Smooth muscle cell (in vitro differentiated cells): ENCODE results near the gene TNRC6A. TPM values are rescaled to one million over a fixed set of nuclear protein-coding genes. Genes with fewer than 3 reads are reported as not detected.

Source experiments
- DNase-seq: peaks from one replicate; lab custom pipeline; 2025; ENCODE audit not compliant: unreplicated experiment; lab: John Stamatoyannopoulos, UW
- H2AFZ ChIP-seq: fragments of 200-600 bp; sonication (generic); 2 replicates; pipeline ENCODE4 v1.6.0; 2016; ENCODE audit warnings: antibody characterized with exemption, low read depth, mild to moderate bottlenecking
- H3F3A ChIP-seq: fragments of 200-600 bp; sonication (generic); 2 replicates; pipeline ENCODE4 v1.6.0; 2017; ENCODE audit warnings: antibody characterized with exemption, low read depth
- H3K27ac ChIP-seq: fragments of 200-600 bp; sonication (generic); 2 replicates; pipeline ENCODE4 v1.5.1; 2016; ENCODE audit warnings: low read depth, mild to moderate bottlenecking
- H3K27me3 ChIP-seq: fragments of 200-600 bp; sonication (generic); 2 replicates; pipeline ENCODE4 v1.6.1; 2016; ENCODE audit warnings: low read depth, mild to moderate bottlenecking
- H3K36me3 ChIP-seq: fragments of 200-600 bp; sonication (generic); 2 replicates; pipeline ENCODE4 v1.5.1; 2016; ENCODE audit warnings: low read depth
- H3K4me1 ChIP-seq: fragments of 200-600 bp; sonication (generic); 2 replicates; pipeline ENCODE4 v1.5.1; 2016; ENCODE audit warnings: low read depth
- H3K4me2 ChIP-seq: fragments of 200-600 bp; sonication (generic); 2 replicates; pipeline ENCODE4 v1.6.0; 2016; ENCODE audit warnings: mild to moderate bottlenecking
- H3K4me3 ChIP-seq: fragments of 200-600 bp; sonication (generic); 2 replicates; pipeline ENCODE4 v1.5.1; 2016; ENCODE audit warnings: mild to moderate bottlenecking
- H3K79me2 ChIP-seq: fragments of 200-600 bp; sonication (generic); 2 replicates; pipeline ENCODE4 v1.6.0; 2016; ENCODE audit warnings: low read depth, mild to moderate bottlenecking
- H3K9ac ChIP-seq: fragments of 200-600 bp; sonication (generic); 2 replicates; pipeline ENCODE4 v1.6.0; 2016; ENCODE audit warnings: low read depth
- H3K9me3 ChIP-seq: fragments of 200-600 bp; sonication (generic); replicated peaks from 2 replicates; pipeline ENCODE4 v1.5.1; 2016; ENCODE audit warnings: low read depth
- H4K20me1 ChIP-seq: fragments of 200-600 bp; sonication (generic); 2 replicates; pipeline ENCODE4 v1.6.0; 2016; ENCODE audit warnings: low read depth
- CTCF ChIP-seq: fragments of 200-600 bp; sonication (generic); IDR thresholded peaks from 2 replicates; pipeline ENCODE4 v1.5.1; 2017; ENCODE audit warnings: borderline replicate concordance, mild to moderate bottlenecking, antibody characterized with exemption; ENCODE audit not compliant: insufficient read depth, poor library complexity, severe bottlenecking
- WGBS: methylation state at CpG from one replicate; pipeline ENCODE4 v1.1.7; 2016; ENCODE audit warnings: low lambda C conversion rate; 5-methylcytosine and 5-hydroxymethylcytosine counted together
- polyA plus RNA-seq: library from polyadenylated mRNA; unstranded; fragments of >200 nt; fragmentation: Nextera tagmentation; extraction: Ambion mirVana; gene quantifications from 2 replicates; pipeline ENCODE4 v1.2.1, GENCODE V29; 2016
- total RNA-seq: library from RNA; depleted of rRNA; stranded (reverse); fragments of >200 nt; gene quantifications from 2 replicates; pipeline ENCODE4 v1.2.3, GENCODE V29; 2014

The TNRC6A gene
- total and polyA plus RNA-seq, 2 experiments from 2014 or later: 14.6 to 30.3 TPM

- H3K9ac ChIP-seq: peak overlapping the region; percentile 84
- no peak for TF ChIP-seq CTCF
These were observed 43.7 kb upstream of the TNRC6A start for GRCh38 chr16:24685539-24686432.

GRCh38 chr16:24686678-24687077 lies 42.8 kb upstream of the TNRC6A start:
- Histone ChIP-seq H3K4me2 (peak overlapping the region; percentile 30), H4K20me1 (no peaks in the 10 kb centered on the region), H3K9ac (peak overlapping the region; percentile 84), H2AFZ (peak overlapping the region; percentile 17), H3K4me3 (peak overlapping the region; percentile 14), H3K4me1 (peaks cover 8% of the 10 kb centered on the region), H3F3A (peaks cover 7% of the 10 kb centered on the region), H3K36me3 (no peaks in the 10 kb centered on the region), H3K27ac (peak overlapping the region; percentile 89), H3K79me2 (no peaks in the 10 kb centered on the region), H3K9me3 (no peaks in the 10 kb centered on the region), H3K27me3 (no peaks in the 10 kb centered on the region)
- TF ChIP-seq CTCF: no peak
- DNase-seq: no peak
- WGBS: 67% methylated on average over 9 of the region's 9 CpGs

More at GRCh38 chr16:24685539-24686432, 43.7 kb upstream of the TNRC6A start:
- Histone ChIP-seq H3K36me3 (no peaks in the 10 kb centered on the region), H3K9me3 (no peaks in the 10 kb centered on the region), H3K4me2 (peak overlapping the region; percentile 30), H3K27ac (peak overlapping the region; percentile 89), H2AFZ (peak overlapping the region; percentile 17), H4K20me1 (no peaks in the 10 kb centered on the region), H3K4me3 (peak overlapping the region; percentile 14), H3K27me3 (no peaks in the 10 kb centered on the region), H3F3A (peaks cover 7% of the 10 kb centered on the region), H3K4me1 (peaks cover 8% of the 10 kb centered on the region), H3K79me2 (no peaks in the 10 kb centered on the region)
- peak; percentile 32 for DNase-seq
- WGBS: 34% methylated on average over 15 of the region's 15 CpGs

GRCh38 chr16:24688359-24688758 lies 41.1 kb upstream of the TNRC6A start:
- H3K4me2 ChIP-seq: no peak overlapping the region
- peaks cover 7% of the 10 kb centered on the region for H3F3A ChIP-seq
- H2AFZ ChIP-seq: peak overlapping the region; percentile 4
- H3K9me3 ChIP-seq: no peaks in the 10 kb centered on the region
- no peak overlapping the region for H3K27ac ChIP-seq
- H3K27me3 ChIP-seq: no peaks in the 10 kb centered on the region
- H3K36me3 ChIP-seq: no peaks in the 10 kb centered on the region
- peaks cover 8% of the 10 kb centered on the region for H3K4me1 ChIP-seq
- H4K20me1 ChIP-seq: no peaks in the 10 kb centered on the region
- H3K9ac ChIP-seq: no peak overlapping the region
- DNase-seq: no peak
- no peak for TF ChIP-seq CTCF
- H3K4me3 ChIP-seq: no peak overlapping the region
- WGBS: 96% methylated on average over 2 of the region's 2 CpGs
- no peaks in the 10 kb centered on the region for H3K79me2 ChIP-seq
